Stimulated activated CD4-positive, alpha-beta T cell treated with anti-CD3 and anti-CD28 coated beads, TNF-alpha, amount 100 ng/mL, for 48 hours (primary cell): ENCODE results near the gene FBXL5.

ENCODE experiments used
- DNase-seq, 3 donors: peaks; one replicate each; pipeline ENCODE4 v3.0.0-alpha.2; 2020; ENCODE audit warnings: low read depth in 3 of 3

FBXL5 gene

DNA sequence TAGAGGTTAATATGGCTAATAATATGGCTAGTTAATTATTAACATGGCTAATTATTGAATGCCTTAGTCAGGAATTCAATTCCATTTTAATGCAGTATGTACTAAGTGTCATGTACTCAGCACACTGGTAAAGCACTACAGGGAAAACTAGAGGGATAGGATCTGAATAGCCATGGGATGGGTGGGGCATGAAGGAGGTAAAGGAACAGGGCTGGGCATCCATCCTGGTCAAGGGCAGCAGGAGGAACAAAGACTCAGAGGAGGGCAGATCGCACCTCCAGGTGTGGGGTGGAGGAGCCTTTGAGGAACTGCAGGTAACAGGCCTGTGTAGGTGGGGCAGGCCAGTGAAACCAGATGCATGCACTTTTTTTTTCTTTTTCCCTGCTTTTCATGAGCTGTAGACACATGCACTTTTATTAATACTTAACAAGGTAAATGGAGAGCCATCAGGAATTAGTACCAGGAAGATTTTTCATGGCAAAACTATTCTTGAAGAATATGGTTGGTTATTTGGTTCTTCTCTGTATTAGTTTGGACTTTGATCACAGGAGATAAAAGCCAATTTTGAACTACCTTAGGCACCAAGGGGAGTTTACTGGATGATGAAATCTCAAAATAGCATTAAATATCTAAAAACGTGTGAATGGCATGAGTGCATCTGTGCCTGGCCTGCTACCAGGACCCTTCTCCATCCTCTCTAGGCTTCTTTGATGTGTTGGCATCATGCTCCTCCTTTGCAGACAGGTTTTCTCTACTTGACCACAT lies 97.2 kb downstream of the FBXL5 start:
- no peak for DNase-seq

DNA sequence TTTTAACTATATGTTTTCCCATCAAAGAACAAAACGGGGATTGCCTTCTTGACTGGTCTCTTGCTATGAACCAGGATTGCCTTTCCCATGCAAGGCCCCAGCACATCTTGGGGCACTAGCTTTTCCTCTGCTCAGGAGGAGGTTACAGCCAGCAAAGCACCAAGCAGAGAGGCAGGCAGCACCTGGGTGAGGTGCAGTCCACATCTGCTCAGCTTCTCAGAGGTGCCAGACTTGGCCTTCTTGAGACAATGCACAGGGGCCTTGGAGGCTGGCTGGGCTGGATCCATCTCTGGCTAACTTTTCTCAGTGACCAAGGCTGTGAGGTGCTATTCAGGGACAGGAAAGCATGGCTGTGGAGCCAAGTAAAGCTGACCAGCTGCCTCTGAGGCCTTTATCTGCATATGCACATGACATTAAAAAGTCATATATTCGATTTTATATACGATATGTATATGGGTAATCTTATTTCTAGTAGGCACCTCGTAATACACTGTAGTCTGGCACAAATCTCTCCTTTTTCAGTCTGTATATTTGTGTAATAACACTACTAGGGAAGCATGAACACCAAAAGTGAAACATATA lies 98.6 kb downstream of the FBXL5 start:
- no peak for DNase-seq
